OCI-LY7 (cell line): ENCODE results near the gene RAB44. TPM values are rescaled to one million over a fixed set of nuclear protein-coding genes. Genes with fewer than 3 reads are reported as not detected.

ENCODE experiments used
- BruUV-seq: library from RNA; stranded (reverse); fragments of 400-500 nt; replicated peaks from 2 replicates; lab custom pipeline; 2021; lab: Mats Ljungman, UMichigan
- CTCF ChIA-PET: fragments of 300-600 bp; sonication (Branson Sonifier 250); formaldehyde crosslinking; loops from one replicate; lab custom pipeline; 2022; ENCODE audit warnings: antibody characterized with exemption; ENCODE audit not compliant: unreplicated experiment; lab: Charles Lee
- POLR2A ChIA-PET: fragments of 300-600 bp; sonication (Branson Sonifier 250); formaldehyde crosslinking; loops from one replicate; lab custom pipeline; 2022; ENCODE audit warnings: antibody characterized with exemption; lab: Charles Lee
- DNase-seq: peaks from one replicate; pipeline ENCODE4 v3.0.0-alpha.2; 2015; ENCODE audit warnings: low spot score
- H2AFZ ChIP-seq: fragments of 200-600 bp; sonication (generic), shearing (Covaris generic); 2 replicates; pipeline ENCODE4 v1.6.1; 2014; ENCODE audit warnings: mild to moderate bottlenecking, antibody characterized with exemption, low read length, moderate library complexity
- H3K27ac ChIP-seq: fragments of 200-600 bp; sonication (generic); 2 replicates; pipeline ENCODE4 v1.5.1; 2014; ENCODE audit warnings: mixed run types, low read depth, mild to moderate bottlenecking, moderate library complexity, low read length, inconsistent platforms; ENCODE audit not compliant: poor library complexity, severe bottlenecking
- H3K36me3 ChIP-seq: fragments of 200-600 bp; sonication (generic); 2 replicates; pipeline ENCODE4 v1.6.1; 2014; ENCODE audit warnings: mild to moderate bottlenecking, antibody characterized with exemption, low read length, moderate library complexity, mixed read lengths; ENCODE audit not compliant: insufficient read depth
- H3K4me1 ChIP-seq: fragments of 200-600 bp; sonication (generic); 2 replicates; pipeline ENCODE4 v1.5.1; 2014; ENCODE audit warnings: mild to moderate bottlenecking, low read length; ENCODE audit not compliant: insufficient read depth, poor library complexity, severe bottlenecking
- H3K4me2 ChIP-seq: fragments of 200-600 bp; sonication (generic); 2 replicates; pipeline ENCODE4 v1.6.1; 2014; ENCODE audit warnings: mild to moderate bottlenecking, low read length
- H3K4me3 ChIP-seq: fragments of 200-600 bp; sonication (generic); 2 replicates; pipeline ENCODE4 v1.5.1; 2014; ENCODE audit warnings: mild to moderate bottlenecking, low read depth, low read length; ENCODE audit not compliant: poor library complexity, severe bottlenecking
- H3K79me2 ChIP-seq: fragments of 200-600 bp; sonication (generic); 2 replicates; pipeline ENCODE4 v1.6.1; 2016; ENCODE audit warnings: low read depth, mild to moderate bottlenecking, low read length, moderate library complexity, mixed read lengths; ENCODE audit not compliant: insufficient read depth
- H3K9me2 ChIP-seq: fragments of 200-600 bp; sonication (generic); 2 replicates; pipeline ENCODE4 v1.6.1; 2016; ENCODE audit warnings: mild to moderate bottlenecking, low read length, mixed read lengths; ENCODE audit not compliant: insufficient read depth
- H3K9me3 ChIP-seq: fragments of 200-600 bp; sonication (generic); 2 replicates; pipeline ENCODE4 v1.6.1; 2014; ENCODE audit warnings: mild to moderate bottlenecking, mixed run types, low read length, mixed read lengths
- H4K20me1 ChIP-seq: fragments of 200-600 bp; sonication (generic); 2 replicates; pipeline ENCODE4 v1.6.1; 2014; ENCODE audit warnings: mild to moderate bottlenecking, antibody characterized with exemption, low read length, moderate library complexity, mixed read lengths; ENCODE audit not compliant: insufficient read depth
- CTCF ChIP-seq: fragments of 200-600 bp; sonication (generic); conservative IDR thresholded peaks from 2 replicates; pipeline ENCODE4 v1.5.1; 2014; ENCODE audit warnings: mild to moderate bottlenecking, antibody characterized with exemption, low read length, moderate library complexity, mixed read lengths
- EZH2phosphoT487 ChIP-seq: fragments of 200-600 bp; sonication (generic); IDR thresholded peaks from 2 replicates; pipeline ENCODE4 v1.6.1; 2018; ENCODE audit warnings: low read depth, borderline replicate concordance, mild to moderate bottlenecking, mixed run types, antibody characterized with exemption, low read length, moderate library complexity, mixed read lengths
- intact Hi-C: fragments of 100-400 bp; cut with micrococcal nuclease; formaldehyde crosslinking; loops from one replicate; pipeline ENCODE4 v1.10.0; 2022; ENCODE audit not compliant: unreplicated experiment
- total RNA-seq, 2 experiments: library from RNA; depleted of rRNA in 1 of 2; stranded (reverse); fragments of >200 nt in 1 of 2; shearing (Covaris generic) in 1 of 2; gene quantifications; 2 replicates each; pipeline ENCODE4 v1.2.3, GENCODE V29; 2014 to 2022

Gene RAB44
- total RNA-seq, 2 experiments from 2014 or later, result 0.09 TPM; not detected in 1

- Histone ChIP-seq H3K4me3 (no peak overlapping the region), H3K4me2 (no peak overlapping the region), H3K36me3 (no peaks in the 10 kb centered on the region), H3K4me1 (peaks cover 3% of the 10 kb centered on the region), H3K79me2 (no peaks in the 10 kb centered on the region), H4K20me1 (no peaks in the 10 kb centered on the region), H3K27ac (no peak overlapping the region), H3K9me3 (no peaks in the 10 kb centered on the region), H2AFZ (no peak overlapping the region), H3K9me2 (no peaks in the 10 kb centered on the region)
- ChIA-PET POLR2A (no interaction called here), CTCF (no interaction called here)
- DNase-seq, result no peak
- TF ChIP-seq CTCF, result no peak
- no peak for TF ChIP-seq EZH2phosphoT487
- intact Hi-C loops, result no loop called here
- BruUV-seq, result no TSS peak
These were observed 16.2 kb downstream of the RAB44 start for GRCh38 chr6:36713846-36714245.

- no peaks in the 10 kb centered on the region for H4K20me1 ChIP-seq
- H3K4me3 ChIP-seq, result no peak overlapping the region
- H2AFZ ChIP-seq, result no peak overlapping the region
- DNase-seq, result no peak
- peaks cover 9% of the 10 kb centered on the region for H3K4me1 ChIP-seq
- H3K36me3 ChIP-seq, result no peaks in the 10 kb centered on the region
- POLR2A ChIA-PET, result no interaction called here
- intact Hi-C loops, result no loop called here
- no peaks in the 10 kb centered on the region for H3K9me3 ChIP-seq
- BruUV-seq, result no TSS peak
- H3K9me2 ChIP-seq, result no peaks in the 10 kb centered on the region
- CTCF ChIA-PET, result no interaction called here
- no peaks in the 10 kb centered on the region for H3K79me2 ChIP-seq
- no peak for TF ChIP-seq EZH2phosphoT487
- no peak for TF ChIP-seq CTCF
- no peak overlapping the region for H3K4me2 ChIP-seq
- H3K27ac ChIP-seq, result no peak overlapping the region
These were observed 16.9 kb downstream of the RAB44 start for GRCh38 chr6:36714511-36714910.

- Histone ChIP-seq H3K9me2 (no peaks in the 10 kb centered on the region), H3K36me3 (no peaks in the 10 kb centered on the region), H3K9me3 (no peaks in the 10 kb centered on the region), H3K4me1 (peaks cover 19% of the 10 kb centered on the region), H2AFZ (no peak overlapping the region), H4K20me1 (no peaks in the 10 kb centered on the region), H3K27ac (no peak overlapping the region), H3K4me2 (no peak overlapping the region), H3K4me3 (no peak overlapping the region), H3K79me2 (no peaks in the 10 kb centered on the region)
- ChIA-PET CTCF (no interaction called here), POLR2A (interaction anchor here (0.6 kb wide), 1 partner anchor 167 kb away, joined by 3 read pairs; no protein-coding TSS in a partner anchor)
- intact Hi-C loops, result no loop called here
- TF ChIP-seq EZH2phosphoT487, result no peak
- no peak for TF ChIP-seq CTCF
- no TSS peak for BruUV-seq
- no peak for DNase-seq
These were observed 17.8 kb downstream of the RAB44 start for GRCh38 chr6:36715469-36715868.
